Adrenal gland (tissue), 5 donors: ENCODE data around the gene SMARCD3.

Source experiments
- POLR2A ChIP-seq, 2 donors: fragments of 450-650 bp; IDR thresholded peaks; one replicate each; pipeline ENCODE4 v1.6.1; 2017; ENCODE audit warnings: antibody characterized with exemption in 2 of 2, mild to moderate bottlenecking in 2 of 2, moderate library complexity in 1 of 2
- TF ChIP-seq, protein P1 (sequence below), 6 experiments: fragments of 450-650 bp in 4 of 6; fragments of 200-600 bp in 2 of 6; sonication (generic) in 1 of 6; IDR thresholded peaks; 1 replicate in 5 of 6; 2 replicates in 1 of 6; pipeline versions ENCODE4 v1.5.1 to v1.8.0; 2016 to 2021; ENCODE audit warnings: antibody characterized with exemption in 6 of 6, mild to moderate bottlenecking in 2 of 6, moderate library complexity in 1 of 6
- donor health status: DM: no; HTN: no; CAD: no.

DNA sequence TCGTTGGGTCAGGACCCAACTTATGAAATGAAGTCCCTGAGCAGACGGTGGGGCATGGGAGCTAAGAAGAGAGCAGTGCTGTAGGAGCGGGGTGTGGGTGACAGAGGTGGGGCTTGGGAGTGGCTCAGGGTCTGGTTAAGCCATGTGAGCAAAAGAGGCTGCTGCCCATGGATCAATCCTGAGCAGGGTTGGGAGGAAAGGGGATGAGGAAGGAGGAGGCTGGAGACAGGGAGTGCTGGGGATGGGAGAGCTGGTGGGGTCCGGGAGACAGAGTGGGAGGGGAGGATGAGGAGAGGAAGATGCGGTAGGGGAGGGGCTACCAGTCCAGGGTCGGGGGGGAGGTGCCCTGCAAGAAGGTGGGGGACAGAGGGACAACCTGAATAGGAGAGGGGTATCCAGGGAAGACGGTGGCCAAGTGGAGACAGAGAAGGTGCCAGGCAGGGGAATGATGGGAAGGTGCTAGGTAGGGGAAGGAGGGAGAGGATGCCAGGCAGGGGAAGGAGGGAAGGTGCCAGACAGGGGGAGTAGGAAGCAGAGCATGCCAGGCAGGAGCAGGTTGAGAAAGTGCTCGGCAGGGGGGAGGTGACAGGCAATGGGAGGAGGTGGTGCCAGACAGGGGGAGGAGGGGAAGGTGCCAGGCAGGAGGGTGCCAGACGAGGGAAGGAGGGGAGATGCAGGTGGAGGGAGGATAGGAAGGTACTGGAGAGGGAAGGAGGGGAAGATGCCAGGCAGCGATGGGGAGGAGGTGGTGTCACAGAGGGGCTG lies 27.5 kb upstream of the SMARCD3 start:
- TF ChIP-seq, protein P1, sequence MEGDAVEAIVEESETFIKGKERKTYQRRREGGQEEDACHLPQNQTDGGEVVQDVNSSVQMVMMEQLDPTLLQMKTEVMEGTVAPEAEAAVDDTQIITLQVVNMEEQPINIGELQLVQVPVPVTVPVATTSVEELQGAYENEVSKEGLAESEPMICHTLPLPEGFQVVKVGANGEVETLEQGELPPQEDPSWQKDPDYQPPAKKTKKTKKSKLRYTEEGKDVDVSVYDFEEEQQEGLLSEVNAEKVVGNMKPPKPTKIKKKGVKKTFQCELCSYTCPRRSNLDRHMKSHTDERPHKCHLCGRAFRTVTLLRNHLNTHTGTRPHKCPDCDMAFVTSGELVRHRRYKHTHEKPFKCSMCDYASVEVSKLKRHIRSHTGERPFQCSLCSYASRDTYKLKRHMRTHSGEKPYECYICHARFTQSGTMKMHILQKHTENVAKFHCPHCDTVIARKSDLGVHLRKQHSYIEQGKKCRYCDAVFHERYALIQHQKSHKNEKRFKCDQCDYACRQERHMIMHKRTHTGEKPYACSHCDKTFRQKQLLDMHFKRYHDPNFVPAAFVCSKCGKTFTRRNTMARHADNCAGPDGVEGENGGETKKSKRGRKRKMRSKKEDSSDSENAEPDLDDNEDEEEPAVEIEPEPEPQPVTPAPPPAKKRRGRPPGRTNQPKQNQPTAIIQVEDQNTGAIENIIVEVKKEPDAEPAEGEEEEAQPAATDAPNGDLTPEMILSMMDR (IDR thresholded peaks at IDR 0.05): no peak
- no peak for TF ChIP-seq POLR2A (IDR thresholded peaks at IDR 0.05)
